Measurements from ENCODE around the gene ZNF512.
"Not testable (repeated sequence)": the region's sequence is repeated elsewhere in the genome, so short reads cannot be mapped to it uniquely, and the experiment has no call there.

DNA sequence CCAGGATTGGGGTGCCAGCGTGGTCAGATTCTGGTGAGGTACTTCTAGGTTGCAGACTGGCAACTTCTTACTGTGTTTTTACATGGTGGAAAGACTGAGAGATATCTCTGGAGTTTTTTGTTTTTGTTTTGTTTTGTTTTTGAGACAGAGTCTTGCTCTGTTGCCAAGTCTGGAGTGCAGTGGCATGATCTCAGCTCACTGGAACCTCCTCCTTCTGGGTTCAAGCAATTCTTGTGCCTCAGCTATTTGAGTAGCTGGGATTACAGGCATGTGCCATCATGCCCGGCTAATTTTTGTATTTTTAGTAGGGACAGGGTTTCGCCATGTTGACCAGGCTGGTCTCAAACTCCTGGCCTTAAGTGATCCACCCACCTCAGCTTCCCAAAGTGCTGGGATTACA lies 28.4 kb upstream of the ZNF512 start:
- not testable (repeated sequence) for TF ChIP-seq ZFX (IDR thresholded peaks at IDR 0.05)
- TF ChIP-seq, protein P1, sequence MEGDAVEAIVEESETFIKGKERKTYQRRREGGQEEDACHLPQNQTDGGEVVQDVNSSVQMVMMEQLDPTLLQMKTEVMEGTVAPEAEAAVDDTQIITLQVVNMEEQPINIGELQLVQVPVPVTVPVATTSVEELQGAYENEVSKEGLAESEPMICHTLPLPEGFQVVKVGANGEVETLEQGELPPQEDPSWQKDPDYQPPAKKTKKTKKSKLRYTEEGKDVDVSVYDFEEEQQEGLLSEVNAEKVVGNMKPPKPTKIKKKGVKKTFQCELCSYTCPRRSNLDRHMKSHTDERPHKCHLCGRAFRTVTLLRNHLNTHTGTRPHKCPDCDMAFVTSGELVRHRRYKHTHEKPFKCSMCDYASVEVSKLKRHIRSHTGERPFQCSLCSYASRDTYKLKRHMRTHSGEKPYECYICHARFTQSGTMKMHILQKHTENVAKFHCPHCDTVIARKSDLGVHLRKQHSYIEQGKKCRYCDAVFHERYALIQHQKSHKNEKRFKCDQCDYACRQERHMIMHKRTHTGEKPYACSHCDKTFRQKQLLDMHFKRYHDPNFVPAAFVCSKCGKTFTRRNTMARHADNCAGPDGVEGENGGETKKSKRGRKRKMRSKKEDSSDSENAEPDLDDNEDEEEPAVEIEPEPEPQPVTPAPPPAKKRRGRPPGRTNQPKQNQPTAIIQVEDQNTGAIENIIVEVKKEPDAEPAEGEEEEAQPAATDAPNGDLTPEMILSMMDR (conservative IDR thresholded peaks at IDR 0.05) = not testable (repeated sequence)

All from C4-2B (cell line).